HuH-7 (cell line): ENCODE results near the gene PTGES.
A peak's percentile ranks its signal among the peaks of the same experiment; 100 is the strongest.
"Not testable (repeated sequence)": the region's sequence is repeated elsewhere in the genome, so short reads cannot be mapped to it uniquely, and the experiment has no call there.

Experiments used
- DNase-seq: peaks from one replicate; pipeline ENCODE4 v3.0.0; 2011; ENCODE audit warnings: low spot score

PTGES gene, protein sequence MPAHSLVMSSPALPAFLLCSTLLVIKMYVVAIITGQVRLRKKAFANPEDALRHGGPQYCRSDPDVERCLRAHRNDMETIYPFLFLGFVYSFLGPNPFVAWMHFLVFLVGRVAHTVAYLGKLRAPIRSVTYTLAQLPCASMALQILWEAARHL

DNA sequence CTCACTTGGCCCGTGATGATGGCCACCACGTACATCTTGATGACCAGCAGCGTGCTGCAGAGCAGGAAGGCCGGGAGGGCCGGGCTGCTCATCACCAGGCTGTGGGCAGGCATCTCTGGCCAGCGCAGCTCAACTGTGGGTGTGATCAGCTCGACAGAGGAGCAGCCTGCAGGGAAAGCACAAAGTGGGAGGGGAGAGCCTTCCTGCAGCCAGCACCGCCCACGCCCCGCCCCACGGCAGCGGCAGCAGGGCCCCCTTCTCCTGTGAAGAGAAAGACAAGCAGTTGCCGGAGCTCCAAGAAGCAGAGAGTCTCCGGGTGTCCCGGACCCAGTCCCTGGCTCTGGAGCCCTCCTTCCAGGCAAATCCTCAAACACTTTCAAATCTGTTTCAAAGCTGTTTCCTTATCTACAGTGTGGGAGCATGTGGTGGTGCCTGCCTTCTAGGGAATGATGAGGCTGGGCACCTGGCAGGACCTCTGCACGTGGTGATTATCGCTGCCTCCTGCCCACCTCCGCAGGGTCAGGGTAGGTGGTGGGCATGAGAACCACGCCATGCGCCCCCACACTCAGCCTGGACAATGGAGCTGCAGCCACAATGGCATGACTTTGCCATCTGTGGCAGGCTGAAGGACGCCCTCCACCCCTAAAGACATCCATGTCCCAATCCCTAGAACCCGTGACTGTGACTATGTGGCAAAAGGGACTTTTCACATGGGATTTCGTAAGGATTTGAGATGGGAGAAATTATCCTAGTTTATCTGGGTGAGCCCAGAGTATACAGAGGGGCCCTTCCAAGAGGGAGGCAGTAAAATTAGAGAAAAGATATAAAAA, at the start of gene PTGES:
Gene PTGES, minus strand, starts transcription at position 143 of the 830 bp plus-strand sequence. Its CDS starts 30 bp downstream, at position 113.
- DNase-seq, result peak; percentile 62

DNA sequence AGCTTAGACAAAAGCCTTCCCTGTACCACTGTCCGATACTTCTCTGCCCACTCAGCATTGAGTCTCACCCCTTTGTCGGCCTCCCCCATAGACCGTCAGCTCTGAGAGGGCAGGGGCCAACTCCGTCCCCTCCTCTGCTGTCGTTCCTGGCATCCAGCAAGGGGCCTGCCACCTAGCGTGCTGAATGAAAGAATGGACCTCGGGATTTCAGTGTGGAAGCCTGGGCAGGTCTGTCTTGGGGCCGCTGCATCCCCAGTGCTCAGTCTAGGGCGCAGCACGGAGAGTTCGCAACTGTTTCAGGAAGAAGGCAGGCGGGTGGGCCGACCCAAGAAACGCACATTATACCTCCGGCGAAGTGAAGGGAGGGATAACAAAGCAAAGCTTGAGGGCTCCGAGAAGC, 48.7 kb upstream of the PTGES start:
- DNase-seq, result no peak

DNA sequence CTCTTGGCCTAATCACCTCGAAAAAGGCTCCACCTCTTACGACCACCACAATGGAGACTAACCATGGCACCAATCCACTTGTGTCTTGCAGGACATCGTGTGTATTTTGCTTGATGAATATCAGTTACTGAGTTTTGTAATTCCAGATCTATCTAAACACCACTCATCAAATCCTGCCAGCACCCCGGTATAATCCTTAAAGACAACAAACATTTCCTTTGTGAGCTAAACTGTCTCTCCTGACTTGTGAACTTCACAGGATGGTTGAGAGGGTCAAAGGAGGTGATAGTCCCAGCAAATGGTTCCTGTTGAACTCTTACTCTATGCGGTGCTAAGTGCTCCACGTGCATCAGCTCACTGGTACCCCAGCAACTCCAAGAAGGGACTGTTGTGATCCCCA, 46.1 kb upstream of the PTGES start:
- no peak for DNase-seq

DNA sequence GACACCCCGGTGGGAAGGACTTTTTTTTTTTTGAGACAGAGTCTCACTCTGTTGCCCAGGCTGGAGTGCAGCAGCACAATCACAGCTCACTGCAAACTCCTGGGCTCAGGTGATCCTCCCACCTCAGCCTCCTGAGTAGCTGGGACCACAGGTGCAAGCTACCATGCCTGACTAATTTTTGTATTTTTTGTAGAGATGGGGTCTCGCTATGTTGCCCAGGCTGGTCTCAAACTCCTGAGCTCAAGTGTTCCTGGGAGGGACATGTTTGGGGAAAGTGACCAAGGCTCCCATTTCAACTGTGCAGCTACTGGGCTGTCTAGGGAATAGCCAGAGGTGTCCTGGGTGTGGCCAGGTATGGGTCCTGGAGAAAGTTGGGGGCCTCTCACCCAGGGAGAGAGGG, 43.2 kb upstream of the PTGES start:
- DNase-seq, result not testable (repeated sequence)

DNA sequence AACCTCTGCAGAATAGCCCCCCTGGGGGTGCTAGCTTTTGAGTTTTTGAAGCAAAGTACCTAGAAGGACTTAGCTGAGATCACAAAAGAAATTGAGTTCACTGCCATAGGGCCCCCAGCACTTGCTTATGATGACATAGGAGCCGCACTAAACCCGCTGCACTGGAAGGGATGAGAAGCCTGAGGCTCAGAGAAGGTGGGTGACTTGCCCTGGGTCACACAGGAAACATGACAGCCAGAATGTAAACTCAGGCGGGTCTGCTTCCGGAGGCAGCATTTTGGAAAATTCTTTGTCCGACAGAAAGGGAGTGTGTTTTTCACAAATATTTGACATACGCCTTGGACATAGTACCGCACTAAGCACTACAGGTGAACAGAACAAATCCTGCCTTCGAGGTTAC, 41.7 kb upstream of the PTGES start:
- no peak for DNase-seq

DNA sequence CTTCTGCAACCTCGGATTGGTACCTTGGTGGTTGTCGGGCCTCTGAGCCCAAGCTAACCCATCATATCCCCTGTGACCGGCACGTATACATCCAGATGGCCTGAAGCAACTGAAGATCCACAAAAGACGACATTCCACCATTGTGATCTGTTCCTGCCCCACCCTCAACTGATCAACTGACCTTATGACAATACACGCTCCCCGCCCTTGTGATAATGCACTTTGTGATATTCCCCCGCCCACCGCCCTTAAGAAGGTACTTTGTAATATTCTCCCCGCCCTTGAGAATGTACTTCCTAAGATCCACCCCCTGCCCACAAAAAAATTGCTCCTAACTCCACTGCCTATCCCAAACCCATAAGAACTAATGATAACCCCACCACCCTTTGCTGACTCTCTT, 33.6 kb upstream of the PTGES start:
- no peak for DNase-seq

DNA sequence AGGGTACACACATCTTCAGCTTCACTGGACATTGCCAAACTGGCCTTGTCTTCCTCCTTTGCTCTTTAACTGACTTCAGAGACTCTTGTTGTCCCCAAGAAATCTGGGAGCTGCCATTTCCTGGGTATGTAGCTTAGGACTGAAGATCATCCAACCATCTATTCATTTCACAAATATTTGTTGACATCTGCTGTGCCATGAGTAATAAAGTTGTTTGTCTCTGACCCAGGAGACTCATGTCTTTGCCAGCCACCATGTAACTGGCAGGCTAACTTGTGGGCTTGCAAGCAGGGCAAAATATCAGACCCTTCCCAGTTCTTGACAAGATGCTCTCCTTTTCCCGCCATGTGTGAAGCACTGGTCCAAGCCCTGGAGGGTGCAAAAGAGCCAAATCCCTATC, 33.0 kb upstream of the PTGES start:
- no peak for DNase-seq

DNA sequence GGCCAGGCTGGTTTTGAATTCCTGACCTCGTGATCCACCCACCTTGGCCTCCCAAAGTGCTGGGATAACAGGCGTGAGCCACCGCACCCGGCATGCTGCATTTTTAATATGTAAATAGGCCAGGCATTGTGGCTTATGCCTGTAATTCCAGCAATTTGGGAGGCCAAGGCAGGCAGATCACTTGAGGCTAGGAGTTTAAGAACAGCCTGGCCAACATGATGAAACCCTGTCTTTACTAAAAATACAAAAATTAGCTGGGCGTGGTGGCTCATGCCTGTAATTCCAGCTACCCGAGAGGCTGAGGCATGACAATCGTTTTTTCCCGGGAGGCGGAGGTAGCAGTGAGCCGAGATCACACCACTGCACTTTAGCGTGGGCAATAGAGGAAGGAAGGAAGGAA, 32.1 kb upstream of the PTGES start:
- not testable (repeated sequence) for DNase-seq

DNA sequence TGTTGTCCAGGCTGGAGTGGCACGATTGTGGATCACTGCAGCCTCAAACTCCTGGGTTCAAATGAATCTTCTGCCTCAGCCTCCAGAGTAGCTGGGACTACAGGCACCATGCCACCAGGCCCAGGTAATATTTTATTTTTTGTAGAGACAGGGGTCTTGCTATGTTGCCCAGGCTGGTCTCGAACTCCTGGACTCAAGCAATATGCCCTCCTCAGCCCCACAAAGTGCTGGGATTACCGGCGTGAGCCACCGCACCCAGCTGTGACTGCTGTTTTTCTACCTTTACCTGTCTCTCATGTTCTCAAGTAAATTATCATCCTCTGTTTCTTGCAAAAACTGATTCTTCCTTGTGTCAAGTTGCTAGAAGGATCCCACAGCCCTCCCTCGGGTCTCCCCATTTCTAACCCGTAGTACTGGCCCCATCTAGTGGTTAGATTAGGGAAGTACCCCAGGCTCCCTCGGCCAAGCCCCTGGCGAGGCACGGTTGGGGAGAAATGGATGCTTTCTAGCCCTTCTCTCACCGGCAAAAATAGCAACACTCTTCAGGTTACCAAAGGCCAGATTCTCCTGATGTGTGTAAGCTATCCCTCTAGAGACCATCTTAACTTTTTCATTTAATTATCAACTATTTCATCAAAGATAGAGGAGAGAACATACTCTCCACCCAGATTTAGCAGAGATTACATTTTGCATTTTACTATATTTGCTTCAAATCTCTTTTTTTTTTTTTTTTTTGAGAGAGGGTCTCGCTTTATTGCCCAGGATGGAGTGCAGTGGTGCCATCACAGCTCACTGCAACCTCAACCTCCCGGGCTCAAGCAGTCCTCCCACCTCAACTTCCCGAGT, 30.9 kb upstream of the PTGES start:
- DNase-seq, result peak; percentile 89

DNA sequence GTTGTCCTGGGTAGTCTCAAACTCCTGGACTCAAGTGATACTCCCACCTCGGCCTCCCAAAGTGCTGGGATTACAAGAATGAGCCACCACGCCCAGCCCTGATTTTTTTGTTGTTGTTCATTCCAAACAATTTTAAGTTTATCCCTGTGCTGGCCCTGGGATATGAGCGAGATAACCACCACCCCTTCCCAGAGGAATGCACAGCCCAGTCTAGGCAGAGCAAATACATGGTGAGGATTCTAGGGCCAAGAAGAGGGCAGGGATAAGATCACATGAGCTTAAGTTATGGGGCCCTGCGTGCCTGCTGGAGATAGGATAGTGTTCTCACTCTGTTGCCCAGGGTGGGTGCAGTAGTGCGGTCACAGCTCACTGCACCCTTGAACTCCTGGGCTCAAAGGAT, 29.1 kb upstream of the PTGES start:
- DNase-seq, result no peak

DNA sequence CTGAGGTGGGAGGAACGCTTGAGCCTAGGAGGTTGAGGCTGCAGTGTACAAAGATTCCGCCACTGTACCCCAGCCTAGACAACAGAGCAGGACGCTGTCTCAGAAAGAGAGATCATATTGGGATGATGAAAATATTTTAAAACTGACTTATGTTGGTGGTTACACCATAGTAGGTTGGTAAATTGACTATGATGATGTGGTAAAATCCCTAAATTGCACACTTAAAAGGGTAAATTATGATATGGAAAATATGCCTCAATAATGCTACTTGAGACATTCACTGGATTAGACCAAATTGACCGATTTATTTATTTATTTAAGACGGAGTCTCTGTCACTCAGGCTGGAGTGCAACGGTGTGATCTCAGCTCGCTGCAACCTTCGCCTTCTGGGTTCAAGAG, 28.3 kb upstream of the PTGES start:
- no peak for DNase-seq

DNA sequence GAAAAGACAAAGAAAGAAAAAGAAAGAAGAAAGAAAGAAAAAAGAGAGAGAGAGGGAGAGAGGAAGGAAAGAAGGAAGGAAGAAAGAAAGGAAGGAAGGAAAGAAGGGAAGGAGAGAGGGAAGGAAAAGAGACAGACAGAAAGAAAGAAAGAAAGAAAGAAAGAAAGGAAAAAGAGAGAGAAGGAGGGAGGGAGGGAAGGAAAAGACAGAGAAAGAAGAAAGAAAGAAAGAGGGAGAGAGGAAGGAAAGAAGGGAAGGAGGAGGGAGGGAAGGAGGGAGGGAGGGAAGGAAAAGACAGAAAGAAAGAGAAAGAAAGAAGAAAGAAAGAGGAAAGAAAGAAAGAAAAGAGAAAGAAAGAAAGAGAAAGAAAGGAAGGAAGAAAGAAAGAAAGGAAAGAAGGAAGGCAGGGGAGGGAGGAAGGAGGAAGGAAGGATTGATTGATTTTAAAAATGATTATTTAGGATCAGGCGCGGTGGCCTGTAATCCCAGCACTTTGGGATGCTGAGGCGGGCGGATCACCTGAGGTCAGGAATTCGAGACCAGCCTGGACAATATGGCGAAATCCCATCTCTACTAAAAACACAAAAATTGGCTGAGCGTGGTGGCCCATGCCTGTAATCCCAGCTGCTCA, 26.8 kb upstream of the PTGES start:
- DNase-seq, result no peak

DNA sequence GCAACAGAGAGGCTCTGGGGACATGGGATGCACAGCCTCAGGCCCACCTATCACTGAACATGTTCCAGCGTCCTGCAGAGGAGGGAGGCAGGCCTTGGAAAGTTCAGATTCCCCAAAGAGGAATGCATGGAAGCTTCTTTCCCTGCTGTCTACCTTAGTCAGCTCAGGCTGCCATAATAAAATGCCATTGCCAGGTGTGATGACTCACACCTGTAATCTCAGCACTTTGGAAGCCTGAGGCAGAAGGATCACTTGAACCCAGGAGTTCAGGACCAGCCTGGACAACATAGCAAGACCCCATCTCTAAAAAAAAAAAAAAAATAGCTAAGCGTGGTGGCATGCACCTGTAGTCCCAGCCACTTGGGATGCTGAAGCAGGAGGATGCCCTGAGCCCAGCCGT, 25.6 kb upstream of the PTGES start:
- no peak for DNase-seq

DNA sequence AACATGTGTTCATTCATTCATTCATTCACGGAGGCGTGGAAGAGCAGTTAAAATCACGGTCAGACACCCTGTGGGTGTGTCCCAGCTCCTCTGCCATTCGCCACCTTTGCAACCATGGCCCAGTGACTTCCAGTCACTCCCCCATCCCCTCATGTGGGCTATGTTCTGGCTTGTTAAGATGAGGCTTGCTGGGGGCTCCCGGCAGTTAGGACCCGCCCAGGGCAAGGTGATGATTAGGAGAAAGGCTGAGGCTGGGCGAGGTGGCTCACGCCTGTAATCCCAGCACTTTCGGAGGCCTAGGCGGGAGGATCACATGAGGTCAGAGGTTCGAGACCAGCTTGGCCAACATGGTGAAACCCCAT, 24.9 kb upstream of the PTGES start:
- no peak for DNase-seq

DNA sequence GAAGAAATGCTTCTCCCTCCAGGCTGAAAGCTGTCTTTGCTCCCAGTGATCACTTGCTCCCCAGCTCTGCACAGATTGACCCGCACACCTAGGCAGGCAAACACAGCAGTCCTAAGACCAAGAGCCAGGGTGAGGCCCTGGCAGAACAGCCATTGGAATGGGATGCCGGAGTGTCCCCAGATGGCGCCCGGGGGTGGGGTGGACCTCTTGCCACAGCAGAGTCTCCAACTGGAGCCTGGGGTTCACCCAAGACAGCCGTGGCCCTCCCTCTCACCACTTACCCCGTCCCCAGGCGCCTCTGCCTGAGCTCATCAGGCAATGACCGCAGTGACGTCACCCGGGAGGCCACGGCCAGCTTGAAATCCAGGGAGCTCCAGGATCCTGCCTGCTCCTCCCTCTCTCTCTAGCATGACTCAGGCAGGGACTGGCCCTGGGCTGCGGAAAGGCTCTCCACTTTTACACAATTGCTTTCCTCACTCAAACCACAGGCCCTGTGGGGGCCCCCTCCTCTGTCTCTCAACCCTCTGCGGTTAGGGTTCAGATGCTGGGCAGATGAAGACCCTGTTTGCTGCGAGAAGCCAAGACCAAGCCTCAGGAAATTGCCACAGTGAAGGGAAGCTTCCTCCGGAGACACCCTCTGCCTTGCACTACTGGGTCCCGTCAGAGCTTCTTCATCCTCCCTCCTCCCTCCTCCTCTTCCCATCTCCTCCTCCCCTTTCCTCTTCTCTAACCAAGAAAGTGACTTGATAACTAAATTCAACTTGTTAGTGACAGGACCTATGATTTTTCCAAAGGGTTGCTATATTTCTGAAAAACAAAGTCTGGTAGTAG, 24.3 kb upstream of the PTGES start:
- no peak for DNase-seq

DNA sequence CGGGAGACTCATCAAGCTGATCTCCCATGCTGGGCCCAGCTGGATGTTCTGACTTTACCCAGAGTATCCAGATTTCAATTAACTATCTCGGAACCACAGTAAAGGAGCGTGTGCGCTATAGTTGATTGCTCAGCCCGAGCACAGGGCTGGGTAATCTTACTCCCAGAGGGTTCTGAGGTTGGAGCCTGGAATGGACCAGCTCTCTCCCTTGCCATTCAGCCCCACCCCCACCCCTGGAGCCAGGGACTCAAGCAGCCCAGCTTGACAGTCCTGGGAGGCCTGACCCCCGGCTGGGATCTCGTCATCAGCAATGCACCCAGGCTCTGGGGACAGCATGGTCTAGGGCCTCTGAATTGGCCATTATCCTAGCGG, 23.7 kb upstream of the PTGES start:
- DNase-seq, result no peak

DNA sequence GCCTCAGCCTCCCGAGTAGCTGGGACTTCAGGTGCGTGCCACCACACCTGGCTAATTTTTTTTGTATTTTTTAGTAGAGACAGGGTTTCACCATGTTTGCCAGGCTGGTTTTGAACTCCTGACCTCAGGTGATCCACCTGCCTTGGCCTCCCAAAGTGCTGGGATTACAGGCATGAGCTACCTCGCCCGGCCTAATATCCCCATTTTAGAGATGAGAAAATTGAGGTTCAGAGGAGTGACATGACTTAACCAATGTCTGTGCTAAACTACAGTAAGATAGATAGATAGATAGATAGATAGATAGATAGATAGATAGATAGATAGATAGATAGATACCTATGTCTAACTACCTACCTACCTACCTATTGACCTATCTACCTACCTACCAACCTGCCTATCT, 23.3 kb upstream of the PTGES start:
- DNase-seq, result not testable (repeated sequence)

DNA sequence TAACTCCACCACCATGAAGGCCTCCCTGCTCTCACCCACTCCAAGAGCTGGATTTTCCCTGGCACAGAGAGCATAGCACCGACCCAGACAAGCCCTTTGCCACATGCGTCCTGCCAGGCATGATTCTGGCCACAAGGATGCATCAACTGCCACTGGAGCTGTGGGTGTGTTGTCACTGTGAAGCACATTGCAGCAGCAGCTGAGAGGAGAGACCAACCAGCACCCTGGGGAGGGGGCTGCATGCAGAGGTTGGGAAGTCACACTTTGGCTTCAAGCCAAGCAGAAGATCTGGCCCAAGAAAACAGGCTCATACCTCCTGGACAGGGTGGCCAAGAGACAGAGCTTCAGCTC, 22.6 kb upstream of the PTGES start:
- no peak for DNase-seq

DNA sequence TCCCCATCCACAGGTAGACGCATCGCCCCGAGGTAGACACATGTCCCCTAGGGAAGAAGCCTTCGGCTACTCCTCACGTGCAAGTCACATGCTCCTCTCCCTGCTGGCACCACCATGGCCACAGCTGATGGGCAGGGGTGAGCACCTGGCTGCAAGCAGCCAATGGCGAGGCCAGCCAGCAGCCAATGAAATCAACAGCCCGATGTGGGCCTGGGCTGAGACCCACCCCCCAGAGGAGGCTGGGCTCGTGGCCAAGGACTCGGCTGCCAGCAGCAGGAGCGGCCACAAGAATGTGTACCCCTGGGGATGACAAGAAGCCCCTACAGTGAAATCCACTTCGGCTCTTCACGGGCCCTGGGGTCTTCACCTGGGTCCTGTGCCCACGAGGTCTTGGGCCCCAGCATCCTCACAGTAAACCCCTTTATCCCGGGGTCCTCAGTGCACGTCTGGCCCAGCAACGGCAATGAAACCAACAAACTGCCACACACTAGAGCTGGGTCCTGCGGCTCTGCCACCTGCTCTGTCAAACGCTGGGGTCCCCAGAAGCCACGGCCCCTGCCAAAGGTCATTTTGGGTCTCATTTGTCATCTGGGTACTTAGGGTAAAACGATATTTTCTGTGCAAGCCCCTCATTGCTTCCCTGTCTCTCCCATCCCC, 22.1 kb upstream of the PTGES start:
- DNase-seq, result no peak

DNA sequence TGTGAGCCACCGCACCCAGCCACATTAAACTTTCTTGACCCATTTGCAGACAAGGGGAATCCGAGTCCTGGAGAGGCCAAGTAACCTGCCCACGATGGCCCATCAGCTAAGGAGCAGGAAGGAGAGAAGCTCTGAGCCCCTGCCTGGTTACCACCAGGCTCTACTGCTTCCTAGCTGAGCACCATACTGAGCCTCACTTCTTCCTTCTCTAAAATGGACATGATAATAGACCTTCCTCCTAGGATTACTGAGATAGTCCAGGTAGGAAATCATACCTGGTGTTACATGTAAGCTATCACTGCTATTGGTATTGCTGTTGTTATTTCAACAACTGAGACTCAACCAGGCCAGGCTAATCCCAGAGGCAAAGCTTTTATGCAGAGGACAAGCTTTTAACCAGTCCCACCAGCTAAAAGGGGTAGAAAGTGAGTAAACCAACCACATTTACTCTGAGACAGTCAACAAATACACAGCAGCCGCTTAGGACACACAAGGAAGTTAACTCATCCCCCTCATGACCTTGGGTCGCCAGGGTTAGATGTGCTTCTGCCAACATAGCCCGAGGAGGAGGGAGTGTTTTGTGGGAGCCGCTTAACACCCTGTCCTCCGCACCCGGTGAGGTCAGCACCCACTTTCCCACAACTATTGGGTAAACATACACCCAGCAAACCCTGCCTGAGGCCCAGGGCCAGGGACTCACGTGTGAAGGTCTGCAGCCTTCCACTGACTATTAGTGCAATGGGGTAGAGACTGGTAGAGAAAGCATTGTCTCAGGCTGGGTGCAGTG, 20.6 kb upstream of the PTGES start:
- DNase-seq, result no peak

DNA sequence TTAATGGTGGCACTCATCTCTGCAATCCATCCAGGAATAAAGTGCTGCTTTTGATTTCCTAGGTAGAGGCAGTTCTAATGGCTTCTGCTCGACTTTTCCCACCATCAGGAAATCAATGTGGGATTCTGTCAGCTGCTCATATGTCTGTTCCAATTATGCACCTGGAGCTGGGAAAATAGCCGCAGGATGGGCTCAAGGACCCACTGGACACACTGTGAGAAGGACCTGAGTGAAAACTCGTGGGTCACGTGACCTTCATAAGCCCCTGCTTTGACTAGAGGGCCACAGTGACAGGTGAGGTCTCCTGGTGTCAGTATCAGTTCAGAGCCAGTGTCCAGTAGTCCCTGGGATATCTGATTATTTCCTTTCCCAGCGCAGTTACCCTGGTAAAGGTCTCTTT, 17.9 kb upstream of the PTGES start:
- DNase-seq, result no peak
